ENCODE measurements around the gene MAN1A1. TPM values are rescaled to one million over a fixed set of nuclear protein-coding genes. Genes with fewer than 3 reads are reported as not detected.
"Not testable (repeated sequence)": the region's sequence is repeated elsewhere in the genome, so short reads cannot be mapped to it uniquely, and the experiment has no call there.

The MAN1A1 gene
- total RNA-seq, 1 donor from 2014 or later, result 43.6 TPM

DNA sequence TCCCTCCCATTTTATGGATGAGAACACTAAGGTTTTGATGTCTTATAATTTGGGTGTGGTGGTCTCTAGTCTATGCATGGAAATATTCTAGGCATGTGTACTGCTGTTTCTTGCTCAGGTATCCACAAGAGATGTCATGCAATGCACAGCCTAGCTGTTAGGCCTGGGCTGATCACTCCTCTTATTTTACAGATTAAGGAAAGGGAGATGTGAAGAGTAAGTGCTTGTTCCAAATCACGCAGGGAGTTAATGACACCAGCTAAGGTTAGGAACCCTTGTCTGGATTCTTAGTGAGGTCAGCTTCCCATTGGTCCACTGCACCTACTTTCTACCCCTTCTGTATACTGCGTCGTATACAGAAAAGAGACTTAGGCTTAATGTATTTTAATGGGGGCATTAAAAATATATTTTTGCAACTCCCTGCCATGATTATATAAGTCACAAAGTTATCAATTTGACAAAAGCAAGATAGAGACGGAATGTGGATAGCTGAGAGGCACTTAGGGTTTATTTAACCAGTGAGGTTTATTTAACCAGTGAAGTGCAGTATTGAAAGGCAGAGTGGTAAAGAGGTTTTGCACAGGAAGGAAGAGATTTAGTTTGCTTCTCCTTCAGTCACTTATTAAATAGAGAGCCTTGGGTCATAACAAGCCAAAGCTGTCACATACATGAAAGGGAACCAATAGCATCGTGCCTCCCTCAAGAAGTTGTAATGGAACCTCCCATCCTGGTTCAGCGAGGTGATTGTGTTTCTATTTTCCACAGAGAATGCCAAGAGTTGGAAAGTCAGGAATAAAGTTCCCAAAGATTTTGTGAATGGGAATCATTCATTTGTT is 176.1 kb downstream of the MAN1A1 start:
- DNase-seq (ENCODE audit: low read depth in 2 of 2), result no peak

DNA sequence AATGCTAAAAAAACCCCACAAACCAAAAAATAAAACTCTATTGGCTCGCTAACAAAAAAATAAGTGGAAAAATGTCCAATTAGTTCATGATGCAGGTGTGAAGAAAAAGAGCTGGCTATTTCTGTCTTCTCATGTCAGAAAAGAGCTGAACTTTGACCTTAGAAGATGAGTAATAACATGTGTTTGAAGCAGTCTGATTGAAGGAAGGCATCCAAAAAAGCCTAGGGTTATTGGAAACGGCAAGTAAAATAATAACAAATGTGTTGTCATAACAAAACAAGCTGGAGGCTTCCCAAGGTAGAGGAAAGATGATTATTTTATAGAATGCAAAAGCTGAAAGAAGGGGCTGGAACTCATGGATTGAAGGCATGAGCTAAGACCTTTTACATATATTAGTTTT is 176.7 kb downstream of the MAN1A1 start:
- DNase-seq (ENCODE audit: low read depth in 2 of 2), result no peak

DNA sequence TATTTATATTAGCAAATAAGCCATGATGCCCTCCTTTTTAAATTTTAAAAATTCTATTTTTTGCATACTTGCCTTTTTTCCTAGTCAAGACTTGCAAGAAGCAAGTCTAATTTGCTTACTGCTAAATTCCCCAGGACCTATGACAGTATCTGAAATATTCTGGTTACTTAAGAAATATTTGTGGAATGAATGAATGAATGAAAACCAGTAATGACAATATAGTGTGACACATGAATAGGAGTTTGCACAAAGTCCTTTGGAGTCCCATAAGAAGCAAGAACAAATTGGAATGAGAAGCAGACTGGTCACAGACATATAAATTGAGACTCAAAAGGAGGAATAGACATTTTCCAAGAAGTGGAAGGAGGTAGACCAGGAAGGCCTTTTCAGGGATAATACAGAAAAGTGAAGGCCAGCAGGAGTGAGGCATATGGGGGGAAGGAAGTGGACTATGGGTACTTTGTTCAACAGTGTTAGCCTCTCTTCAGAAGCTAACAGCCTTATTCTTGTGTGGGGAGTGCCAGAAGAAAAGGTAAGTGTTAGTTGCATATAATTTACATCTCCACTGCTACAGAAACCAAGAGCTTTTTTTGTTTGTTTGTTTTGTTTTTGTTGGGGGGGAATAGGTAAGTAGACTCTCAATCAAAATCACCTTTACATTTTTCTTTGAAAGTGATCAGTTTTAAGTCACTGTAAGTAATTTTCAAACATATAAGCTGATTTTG is 177.5 kb downstream of the MAN1A1 start:
- no peak for DNase-seq (ENCODE audit: low read depth in 2 of 2)

DNA sequence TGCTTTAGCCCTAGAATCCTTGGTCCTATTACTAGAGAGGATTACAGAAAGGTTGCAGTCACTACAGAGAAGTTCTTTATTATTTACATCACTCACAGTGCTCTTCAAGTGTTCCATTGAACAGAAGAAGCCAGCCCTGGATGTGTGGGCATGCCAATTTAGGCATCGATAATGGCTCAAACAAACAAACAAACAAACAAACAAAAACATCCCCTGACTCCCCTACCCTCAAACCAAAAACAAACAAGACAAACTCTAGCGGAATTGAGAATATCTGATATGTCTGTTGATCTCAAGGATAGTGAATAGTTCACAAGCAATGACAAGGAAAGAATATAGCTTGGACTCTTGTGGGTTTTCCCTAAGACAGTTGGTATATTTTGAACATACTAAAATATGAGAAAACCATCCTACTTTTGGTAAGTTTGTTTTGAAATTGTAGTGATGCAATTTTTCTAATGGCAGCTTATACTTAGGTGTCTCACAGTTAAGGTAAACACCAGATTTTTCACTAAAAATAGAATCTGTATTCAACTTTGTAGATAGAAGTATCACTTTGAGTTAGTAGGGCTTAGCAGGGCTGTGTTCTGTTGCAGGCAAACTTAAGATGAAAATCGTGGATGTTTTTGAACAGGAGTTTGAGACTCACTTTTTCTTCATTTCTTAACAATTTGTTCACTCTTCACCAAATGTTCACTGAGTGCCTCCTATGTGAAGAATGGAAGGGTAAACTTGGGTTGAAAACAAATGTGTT is 178.3 kb downstream of the MAN1A1 start:
- no peak for DNase-seq (ENCODE audit: low read depth in 2 of 2)

DNA sequence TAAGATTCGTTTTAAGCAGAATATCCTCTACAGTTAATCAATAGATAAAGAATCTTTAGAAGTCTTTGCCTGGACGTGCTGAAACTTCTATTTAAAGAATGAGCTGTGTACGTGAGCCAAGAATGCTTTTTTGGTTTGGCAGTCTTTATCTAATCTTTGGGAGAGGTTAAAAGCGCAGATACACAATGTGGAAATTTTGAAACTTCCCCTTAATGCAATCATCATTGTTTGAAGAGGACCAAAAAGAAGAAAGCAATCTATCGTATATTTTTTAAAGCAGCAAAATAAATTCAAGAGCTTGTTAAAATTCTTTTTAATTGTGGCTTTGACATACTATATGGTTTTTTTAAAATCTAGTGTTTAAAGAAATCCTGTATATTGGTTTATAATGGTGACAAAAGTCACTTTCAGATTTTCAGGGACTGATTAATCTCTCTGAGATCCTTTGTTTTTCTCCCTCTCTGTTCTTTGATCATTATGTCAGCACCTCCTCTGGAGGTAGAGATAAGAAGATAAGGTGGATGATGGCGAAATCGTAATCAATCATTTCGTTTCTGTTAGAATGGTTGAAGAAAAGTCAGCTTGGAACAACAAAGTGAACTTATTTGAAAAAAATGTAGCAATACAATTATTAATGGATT is 179.0 kb downstream of the MAN1A1 start:
- no peak for DNase-seq (ENCODE audit: low read depth in 2 of 2)

DNA sequence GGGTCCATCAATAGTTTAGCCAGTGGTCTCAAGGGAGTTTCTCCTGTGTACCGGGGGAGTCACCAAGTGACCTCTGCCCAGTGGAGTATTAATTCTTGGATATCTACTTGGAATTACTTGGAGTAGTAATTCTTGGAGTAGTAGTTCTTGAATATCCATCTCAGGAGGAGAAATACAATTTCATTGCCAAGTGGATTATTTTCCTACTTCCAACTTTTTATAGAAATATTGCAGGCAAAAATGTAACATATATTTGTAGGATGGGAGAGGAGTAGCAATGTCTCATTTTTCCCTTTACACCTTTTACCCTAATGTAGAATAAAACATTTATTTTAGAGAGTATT is 179.5 kb downstream of the MAN1A1 start:
- DNase-seq (ENCODE audit: low read depth in 2 of 2), result no peak

DNA sequence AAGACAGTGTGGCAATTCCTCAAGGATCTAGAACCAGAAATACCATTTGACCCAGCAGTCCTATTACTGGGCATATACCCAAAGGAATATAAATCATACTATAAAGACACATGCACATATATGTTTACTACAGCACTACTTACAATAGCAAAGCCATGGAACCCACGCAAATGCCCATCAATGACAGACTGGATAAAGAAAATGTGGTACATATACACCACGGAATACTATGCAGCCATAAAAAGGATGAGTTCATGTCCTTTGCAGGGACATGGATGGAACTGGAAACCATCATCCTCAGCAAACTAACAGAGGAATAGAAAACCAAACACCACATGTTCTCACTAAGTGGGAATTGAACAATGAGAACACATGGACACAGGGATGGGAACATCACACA is 180.2 kb downstream of the MAN1A1 start:
- DNase-seq (ENCODE audit: low read depth in 2 of 2), result not testable (repeated sequence)

DNA sequence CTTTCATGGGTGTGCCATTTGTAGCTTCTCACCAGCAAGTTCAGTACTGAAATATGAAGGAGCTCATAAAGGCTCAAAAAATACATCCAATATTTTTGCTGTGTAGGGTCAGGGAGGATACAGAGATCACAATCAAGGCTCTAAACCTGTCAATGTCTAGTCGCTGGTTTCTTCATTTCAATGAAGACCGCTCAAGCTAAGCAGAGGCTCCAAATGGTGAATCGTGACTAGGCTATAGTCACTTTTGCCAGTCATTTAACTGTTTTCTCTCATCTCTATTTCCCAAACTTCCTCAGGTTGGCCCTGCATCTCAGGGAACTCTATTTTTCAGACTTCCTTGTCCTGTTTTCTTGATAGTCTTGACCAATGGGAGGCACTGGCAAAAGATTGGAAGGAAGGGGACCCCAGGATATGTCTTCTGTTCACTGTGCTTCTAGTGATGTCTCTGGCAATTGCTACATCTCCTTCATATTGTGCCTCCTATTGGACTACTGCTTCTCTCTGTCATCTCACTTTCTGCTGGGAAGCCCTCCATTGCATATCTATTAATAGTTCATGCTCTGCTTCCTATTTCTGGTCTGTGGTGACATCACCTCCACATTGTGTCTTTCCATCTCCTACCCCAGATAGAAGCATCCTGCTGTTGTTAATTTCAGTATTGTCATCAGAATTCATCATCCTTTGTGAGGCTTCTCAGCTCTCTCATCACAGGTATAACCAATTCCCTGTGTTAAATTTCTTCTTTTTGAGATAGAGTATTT is 183.4 kb downstream of the MAN1A1 start:
- DNase-seq (ENCODE audit: low read depth in 2 of 2), result no peak

DNA sequence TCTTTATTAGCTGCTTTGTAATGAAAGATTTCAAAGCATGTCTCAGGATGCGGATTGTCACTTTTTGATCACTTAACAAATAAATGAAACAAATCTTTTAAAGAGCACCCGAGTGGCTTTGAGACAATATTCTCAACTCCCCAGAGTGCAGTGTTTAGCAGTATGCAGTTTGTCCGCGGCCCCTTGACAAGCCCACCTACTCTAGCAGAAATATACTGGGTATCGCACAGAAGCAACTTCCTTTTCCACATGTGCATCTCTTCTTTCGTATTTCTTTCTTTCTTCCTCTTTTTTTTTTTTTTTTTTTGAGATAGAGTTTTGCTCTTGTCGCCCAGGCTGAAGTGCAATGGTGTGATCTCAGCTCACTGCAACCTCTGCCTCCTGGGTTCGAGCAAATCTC is 186.6 kb downstream of the MAN1A1 start:
- no peak for DNase-seq (ENCODE audit: low read depth in 2 of 2)

DNA sequence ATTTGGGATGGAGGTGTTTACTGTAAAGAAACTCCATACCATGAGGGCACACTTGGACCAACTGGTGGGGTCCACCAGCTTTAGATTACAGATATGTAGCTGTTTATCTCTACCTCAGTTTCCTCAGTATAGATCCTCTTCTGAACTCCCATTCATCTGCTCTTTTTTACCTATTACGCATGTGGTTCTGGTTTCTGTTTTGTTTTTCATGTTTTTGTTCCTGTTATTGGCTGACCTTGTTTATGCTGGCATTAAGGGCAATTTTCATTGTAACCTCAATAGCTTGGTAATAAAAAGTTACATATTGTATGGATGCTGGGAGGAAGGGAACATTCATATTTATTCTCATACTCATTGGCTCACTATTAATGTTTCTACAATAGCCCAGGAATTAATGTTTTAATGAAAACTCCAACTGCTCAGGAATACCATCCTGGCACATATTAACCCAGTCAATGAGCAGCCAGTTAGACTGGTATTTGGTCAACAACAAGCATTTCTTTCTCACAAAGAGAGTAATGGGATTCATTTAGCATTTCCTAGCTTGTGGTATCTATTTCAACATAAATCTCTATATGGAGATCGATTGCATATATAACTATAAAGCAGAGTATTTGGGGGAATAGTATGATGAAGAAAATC is 187.3 kb downstream of the MAN1A1 start:
- DNase-seq (ENCODE audit: low read depth in 2 of 2), result no peak

DNA sequence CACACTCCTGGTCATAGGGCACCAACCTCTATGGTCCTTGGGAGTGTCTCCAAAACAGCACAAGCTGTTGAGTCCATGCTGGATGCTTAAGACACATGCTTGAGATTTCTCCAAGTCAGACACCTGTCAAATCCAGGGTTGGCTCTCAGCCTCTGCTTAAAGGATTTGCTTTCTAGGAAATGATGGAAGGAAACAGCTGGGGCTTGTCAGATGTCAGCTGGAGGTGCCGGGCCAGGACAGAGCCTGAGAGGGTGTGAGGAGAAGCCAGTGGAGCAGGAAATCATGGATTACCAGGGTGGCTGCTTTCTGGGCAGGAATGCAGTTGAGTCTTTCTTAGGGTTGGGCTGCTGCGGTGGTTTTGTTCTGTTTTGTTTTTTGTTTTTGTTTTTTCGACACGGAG is 188.1 kb downstream of the MAN1A1 start:
- no peak for DNase-seq (ENCODE audit: low read depth in 2 of 2)

DNA sequence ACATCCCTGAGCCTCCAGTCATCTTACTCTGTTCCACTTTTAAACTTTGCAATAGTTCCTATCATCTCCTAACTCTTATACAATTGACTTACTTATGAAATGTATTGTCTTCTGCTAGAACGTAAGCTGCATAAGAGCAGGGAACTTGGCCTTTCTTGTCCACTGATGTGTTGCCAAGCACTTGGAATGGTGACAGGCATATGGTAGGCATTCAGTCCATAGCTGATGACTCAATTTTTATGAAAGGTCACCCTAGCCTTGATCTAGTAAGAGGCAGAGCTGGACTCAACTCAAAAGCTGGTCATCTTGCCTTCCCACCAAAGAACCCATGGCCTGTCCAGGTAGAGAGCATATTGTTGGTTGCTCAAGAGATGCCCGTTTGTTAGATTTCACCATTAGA is 188.7 kb downstream of the MAN1A1 start:
- DNase-seq (ENCODE audit: low read depth in 2 of 2), result no peak

DNA sequence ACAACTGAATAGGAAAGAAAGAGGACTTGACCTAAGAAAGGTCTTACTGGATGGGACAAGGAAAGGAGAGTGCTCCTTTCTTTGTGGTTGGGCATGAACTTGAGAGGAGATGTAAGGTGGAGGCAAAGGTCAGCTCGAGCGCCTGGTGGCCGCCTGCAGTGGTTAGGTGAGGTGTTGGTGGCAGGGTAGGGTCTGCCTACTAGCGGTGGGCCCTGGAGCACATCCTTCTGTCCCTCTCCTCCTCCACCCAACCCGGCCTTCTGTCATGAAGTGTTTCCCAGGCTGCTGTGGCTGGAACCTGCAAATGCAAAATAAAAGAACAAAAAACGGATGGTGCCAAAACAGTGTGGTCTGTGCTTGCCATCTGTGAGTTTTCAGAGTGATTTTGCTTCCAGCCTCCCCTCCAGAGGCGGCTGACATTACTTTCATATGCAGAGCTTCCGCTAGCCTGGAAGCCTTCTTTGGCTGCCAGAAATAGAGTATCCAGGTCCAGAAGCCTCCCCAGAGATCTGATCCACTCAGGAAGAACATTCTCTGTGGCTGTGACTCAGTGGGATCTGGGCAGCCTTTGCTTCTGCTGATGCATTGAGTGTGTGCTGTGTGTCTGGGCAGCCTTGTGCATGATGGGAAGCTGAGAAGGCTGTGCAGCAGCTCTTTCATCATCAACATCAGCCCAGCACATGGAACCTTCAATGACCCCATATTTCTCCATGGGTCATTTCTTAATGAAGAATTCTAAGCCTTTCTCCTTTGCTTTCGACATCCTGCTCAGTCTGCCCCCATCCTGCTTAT is 191.3 kb downstream of the MAN1A1 start:
- no peak for DNase-seq (ENCODE audit: low read depth in 2 of 2)

DNA sequence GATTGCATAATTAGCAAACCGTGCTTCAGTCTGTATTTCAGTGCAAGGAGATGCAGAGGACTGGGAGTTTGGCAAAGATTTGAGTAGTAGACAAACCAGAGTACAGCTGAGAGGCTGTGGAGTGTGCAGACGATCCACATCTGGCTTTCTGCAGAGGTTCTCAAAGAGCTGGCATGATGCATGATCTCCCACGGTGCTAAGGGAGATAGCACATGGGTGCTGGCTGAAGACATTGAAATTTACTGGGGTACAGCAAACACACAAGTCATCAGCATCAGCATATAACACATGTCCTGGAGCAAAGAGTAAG is 192.1 kb downstream of the MAN1A1 start:
- no peak for DNase-seq (ENCODE audit: low read depth in 2 of 2)

DNA sequence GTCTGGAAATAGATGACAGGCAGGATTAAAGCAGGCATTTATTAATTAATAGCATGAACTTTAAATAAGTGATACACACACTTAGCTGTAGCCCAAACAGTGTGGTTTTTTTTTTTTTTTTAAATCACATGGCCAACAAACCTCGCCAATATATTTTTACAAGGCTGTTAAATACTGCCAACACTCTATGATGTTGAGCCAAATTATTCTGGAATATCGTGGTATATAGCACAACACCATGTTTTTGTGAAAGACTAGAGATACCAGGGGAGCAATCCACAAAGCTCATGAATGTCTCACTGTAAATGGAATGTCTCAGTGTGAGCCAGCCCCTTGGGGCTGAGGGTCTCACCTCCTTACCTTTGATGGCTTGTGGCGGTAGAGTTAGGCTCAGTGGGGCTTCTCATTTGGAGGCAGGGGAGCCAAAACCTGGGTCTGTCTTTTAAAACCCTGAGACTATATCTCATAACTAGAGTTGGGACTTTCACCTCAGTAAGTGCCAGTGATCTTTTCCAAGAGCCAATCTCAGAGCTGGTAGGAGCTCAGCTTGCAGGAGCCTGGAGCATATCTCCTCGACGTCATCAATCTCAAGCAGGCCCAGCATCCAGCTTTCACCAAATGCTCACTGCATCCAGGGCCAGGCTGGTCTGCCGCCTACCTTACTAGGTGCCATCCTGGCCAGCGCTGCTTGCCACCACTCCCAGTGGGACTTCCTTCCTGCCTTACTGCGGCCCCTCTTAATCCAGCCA is 192.6 kb downstream of the MAN1A1 start:
- DNase-seq (ENCODE audit: low read depth in 2 of 2), result no peak

DNA sequence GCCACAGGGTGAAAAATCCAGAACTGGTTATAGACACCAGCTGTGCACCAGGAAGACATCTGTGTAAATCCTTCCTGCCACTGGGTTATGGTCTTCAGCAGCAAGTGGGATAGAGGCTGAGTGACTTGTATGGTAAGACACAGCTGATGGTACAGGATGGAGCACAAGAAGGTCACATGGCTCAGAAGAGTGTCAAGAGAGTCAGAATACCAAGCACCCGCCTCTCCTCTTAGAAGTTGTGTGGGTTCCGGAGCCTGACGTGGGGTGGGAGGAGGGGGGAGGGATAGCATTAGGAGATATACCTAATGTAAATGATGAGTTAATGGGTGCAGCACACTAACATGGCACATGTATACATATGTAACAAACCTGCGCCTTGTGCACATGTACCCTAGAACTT is 193.5 kb downstream of the MAN1A1 start:
- not testable (repeated sequence) for DNase-seq (ENCODE audit: low read depth in 2 of 2)

DNA sequence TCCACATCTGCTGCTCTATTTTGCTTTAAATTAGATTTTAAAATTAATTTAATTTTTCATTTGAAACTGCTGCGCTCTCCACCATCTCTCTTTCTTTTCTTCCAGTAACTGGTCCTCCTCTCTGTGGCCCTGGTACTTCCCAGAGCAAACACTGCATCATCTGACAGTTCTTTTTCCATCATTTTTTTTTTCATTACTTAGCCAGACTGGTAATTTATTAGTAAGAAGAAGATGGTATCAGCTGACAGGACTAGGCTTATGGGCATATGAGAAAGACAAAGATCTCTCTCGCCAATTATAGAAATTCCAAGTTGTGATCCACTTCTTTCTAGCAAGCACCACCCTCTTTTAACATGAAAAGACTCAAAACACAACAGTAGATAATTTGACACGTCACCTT is 197.4 kb downstream of the MAN1A1 start:
- no peak for DNase-seq (ENCODE audit: low read depth in 2 of 2)

DNA sequence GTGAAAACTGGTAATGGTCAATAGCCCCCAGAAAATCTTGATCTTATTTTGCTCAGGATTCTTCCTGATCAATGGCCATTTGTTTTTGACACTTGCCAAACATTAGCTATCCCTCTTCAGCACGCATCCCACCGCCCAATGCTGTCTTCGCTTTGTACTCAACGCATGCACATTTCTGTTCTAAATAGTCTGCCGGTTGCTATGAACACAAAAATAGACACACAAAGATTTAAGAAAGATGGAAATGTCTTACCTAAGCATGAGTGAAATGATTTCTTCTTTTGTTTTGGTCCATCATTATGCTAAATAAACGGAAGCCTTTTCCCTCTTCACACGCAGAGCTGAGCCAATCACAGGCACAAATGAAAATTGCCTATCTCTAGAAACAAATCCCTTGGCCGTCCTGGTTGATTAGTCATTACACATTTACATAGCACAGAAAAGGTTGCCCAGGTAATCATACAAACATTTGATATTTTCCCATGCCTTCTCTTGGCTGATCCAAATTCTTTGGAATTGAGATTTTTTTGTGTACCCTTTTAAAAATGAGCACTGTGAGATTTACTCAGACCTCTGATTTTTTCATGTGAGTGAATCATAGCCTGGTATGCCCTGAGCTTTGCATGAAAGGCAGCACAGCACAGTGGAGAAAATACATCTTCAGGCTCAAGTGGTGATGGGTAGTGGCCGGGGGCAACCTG is 200.6 kb downstream of the MAN1A1 start:
- DNase-seq (ENCODE audit: low read depth in 2 of 2), result no peak
